GM21360 (cell line): ENCODE results near the gene RNGTT.
"Not testable (repeated sequence)": the region's sequence is repeated elsewhere in the genome, so short reads cannot be mapped to it uniquely, and the experiment has no call there.

Source experiments
- ATAC-seq: cut with Tn5 transposase; IDR thresholded peaks from one replicate; pipeline ENCODE4 v1.9.1; 2021; ENCODE audit warnings: mild to moderate bottlenecking, moderate library complexity; ENCODE audit not compliant: unreplicated experiment

Gene RNGTT

DNA sequence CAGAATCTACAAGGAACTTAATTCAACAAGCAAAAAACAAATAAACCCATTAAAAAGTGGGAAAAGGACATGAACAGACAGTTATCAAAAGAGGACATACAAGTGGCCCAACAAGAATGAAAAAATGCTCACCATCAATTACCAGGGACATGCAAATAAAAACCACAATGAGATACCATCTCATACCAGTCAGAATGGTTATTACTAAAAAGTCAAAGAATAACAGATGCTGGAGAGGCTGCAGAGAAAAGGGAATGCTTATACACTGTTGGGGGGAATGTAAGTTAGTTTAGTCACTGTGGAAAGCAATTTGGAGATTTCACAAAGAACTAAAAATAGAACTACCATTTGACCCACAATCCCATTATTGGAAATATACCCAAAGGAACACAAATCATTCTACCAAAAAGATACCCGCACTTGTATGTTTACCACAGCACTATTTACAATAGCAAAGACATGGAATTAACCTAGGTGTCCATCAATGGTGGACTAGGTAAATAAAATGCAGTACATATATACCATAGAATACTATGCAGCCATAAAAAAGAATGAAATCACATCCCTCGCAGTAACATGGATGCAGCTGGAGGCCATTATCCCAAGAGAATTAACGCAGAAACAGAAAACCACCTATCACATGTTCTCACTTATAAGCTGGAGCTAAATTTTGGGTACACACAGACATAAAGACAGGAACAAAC lies 48.4 kb downstream of the RNGTT start:
- no peak for ATAC-seq

GRCh38 chr6:88914180-88914579 lies 49.2 kb downstream of the RNGTT start:
- no peak for ATAC-seq

DNA sequence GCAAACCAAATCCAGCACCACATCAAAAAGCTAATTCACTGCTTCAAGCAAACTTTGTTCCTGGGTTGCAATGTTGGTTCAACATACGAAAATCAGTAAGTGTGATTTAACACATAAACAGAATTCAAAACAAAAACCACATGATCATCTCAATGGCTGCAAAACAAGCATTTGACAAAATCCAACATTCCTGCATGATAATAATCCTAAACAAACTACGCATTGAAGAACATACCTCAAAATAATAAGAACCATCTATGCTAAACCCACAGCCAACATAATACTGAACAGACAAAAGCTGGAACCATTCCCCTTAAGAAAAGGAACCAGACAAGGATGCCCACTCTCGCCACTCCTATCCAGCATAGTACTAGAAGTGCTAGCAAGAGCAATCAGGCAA lies 49.9 kb downstream of the RNGTT start:
- ATAC-seq, result no peak

GRCh38 chr6:88910922-88911778 lies 52.3 kb downstream of the RNGTT start:
- no peak for ATAC-seq

GRCh38 chr6:88908598-88909548 lies 54.5 kb downstream of the RNGTT start:
- no peak for ATAC-seq

GRCh38 chr6:88907148-88907547 lies 56.3 kb downstream of the RNGTT start:
- ATAC-seq, result not testable (repeated sequence)

- no peak for ATAC-seq
Observed at GRCh38 chr6:88899569-88900316, 63.7 kb downstream of the RNGTT start.

GRCh38 chr6:88895911-88896310 lies 67.5 kb downstream of the RNGTT start:
- no peak for ATAC-seq

DNA sequence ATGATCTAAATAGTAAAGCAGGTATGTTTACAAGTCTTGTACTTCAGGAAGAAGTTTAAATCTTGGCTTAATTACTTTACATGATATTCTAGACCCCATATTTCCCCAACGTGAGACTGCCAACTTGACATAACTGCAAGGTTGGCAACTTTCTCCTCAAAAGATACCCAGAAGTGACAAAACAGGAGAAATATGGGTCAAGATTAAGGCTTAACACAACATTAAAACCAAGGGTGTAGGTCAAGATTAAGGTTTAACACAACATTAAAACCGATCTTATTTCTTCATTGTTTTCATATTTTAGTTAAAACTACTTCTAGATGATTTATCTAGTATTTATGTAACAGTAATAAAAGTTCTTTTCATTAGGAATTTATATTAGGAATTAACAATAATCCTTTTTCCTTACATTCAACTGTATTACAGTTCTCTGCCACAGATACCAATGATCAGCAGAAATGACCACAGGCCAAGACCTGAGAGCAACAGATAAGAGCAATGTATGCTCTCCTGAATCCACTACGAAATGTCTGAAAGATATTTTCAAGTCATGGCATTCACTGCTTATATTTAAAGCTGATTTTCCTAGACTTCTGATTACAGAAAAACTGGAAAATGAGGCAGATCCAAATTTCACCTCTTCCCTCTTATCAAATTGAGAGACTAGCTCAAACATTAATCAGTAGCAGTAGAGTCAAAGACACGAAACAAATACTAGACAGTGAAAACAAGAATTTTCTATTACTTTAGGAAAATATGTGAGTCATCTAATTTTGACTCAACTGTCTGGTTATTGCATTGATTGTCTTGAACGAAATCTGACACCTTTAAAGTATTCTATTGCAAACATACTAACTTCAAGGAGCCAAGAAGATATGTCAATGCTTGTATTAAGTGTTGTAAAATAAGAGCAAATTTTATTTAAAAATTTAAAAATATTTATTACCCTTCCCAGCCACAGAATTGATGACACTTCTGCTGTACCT lies 72.3 kb downstream of the RNGTT start:
- ATAC-seq, result no peak

GRCh38 chr6:88890394-88890793 lies 73.0 kb downstream of the RNGTT start:
- no peak for ATAC-seq

DNA sequence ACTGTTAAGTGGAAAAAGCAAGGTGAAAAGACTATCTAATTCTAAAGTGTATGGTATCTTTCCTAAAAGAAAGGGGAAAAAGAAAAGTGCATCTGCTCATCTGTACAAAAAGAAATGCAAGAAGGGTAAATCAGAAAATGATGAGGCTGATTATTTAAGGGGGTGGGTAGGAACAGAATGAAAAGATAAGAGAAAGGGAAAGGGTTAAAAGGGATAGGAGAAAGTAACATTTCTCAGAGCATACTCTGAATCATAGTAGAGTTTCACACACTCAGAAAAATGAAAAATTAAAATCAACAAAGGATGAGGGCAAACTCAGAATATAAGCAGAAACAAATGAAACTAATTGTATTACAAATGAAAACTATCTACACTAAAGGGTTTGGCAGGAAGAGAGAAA lies 79.1 kb downstream of the RNGTT start:
- ATAC-seq, result no peak

- no peak for ATAC-seq
Observed at GRCh38 chr6:88882536-88882935, 80.9 kb downstream of the RNGTT start.

- ATAC-seq, result no peak
Observed at GRCh38 chr6:88881451-88881850, 82.0 kb downstream of the RNGTT start.

GRCh38 chr6:88880021-88880420 lies 83.4 kb downstream of the RNGTT start:
- ATAC-seq, result no peak

- ATAC-seq, result no peak
Observed at GRCh38 chr6:88877893-88878292, 85.5 kb downstream of the RNGTT start.

DNA sequence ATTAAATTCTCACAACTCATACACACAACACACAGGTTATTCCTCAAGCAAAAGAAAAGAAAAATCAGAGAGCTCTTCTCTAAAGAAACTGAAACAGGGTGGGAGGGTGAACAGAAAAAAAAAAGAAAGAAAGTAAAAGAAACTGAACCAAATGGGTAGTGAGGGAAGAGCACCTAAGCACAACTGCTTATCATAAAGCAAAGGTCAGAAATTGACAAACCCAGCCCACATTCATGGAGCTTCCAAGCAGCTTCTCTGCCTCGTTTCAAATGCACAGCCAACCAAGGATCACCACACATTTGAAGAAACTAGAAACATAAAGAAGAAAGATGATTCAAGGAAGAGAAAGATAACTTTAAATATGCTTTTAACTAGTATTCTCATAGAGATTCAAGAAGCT lies 90.5 kb downstream of the RNGTT start:
- no peak for ATAC-seq

DNA sequence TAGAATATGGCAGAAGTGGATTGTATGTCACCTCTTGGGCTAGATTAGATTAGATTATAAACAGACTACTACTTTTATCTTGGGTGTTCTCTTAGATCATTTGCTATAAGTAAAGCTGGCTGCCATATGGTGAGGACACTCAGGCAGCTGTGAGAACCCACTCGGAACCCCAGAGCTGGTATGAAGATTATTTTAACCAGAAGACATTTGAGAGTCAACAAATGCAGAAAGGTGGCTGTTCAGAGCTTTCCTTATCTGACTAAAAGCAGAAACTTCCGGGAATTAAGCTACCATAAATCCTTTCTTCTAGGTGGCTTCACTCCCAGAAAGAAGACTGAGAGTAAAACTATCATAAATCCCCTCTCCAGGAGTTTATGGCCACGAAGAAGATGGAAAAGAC lies 91.9 kb downstream of the RNGTT start:
- no peak for ATAC-seq

- peak; percentile 47 for ATAC-seq
Observed at GRCh38 chr6:88870717-88871330, 92.6 kb downstream of the RNGTT start.
